Heart right ventricle (tissue), 16 donors: ENCODE data around the gene PPIF. TPM values are rescaled to one million over a fixed set of nuclear protein-coding genes. Genes with fewer than 3 reads are reported as not detected.

Experiments used
- ATAC-seq, 8 donors: fragments of 200-7000 bp; cut with Tn5 transposase; one replicate each; pipeline ENCODE4 v1.9.1; 2020; ENCODE audit warnings: mild to moderate bottlenecking in 8 of 8, moderate library complexity in 8 of 8, moderate number of reproducible peaks in 1 of 8
- DNase-seq, 2 donors: peaks; one replicate each; pipeline ENCODE4 v3.0.0-alpha.2; 2020
- H3K27ac ChIP-seq, 10 donors: fragments of 200-600 bp; sonication (generic) in 2 of 10; one replicate each; pipeline versions ENCODE4 v1.5.0 to v1.8.0; 2020 to 2022; ENCODE audit warnings: mild to moderate bottlenecking in 3 of 10
- H3K27me3 ChIP-seq, 7 donors: fragments of 200-600 bp; one replicate each; pipeline ENCODE4 v1.8.0; 2021 to 2022; ENCODE audit warnings: mild to moderate bottlenecking in 2 of 7
- H3K36me3 ChIP-seq, 9 donors: fragments of 200-600 bp; sonication (generic) in 1 of 9; one replicate each; pipeline versions ENCODE4 v1.5.0 to v1.8.0; 2020 to 2022; ENCODE audit warnings: mild to moderate bottlenecking in 2 of 9
- H3K4me1 ChIP-seq, 9 donors: fragments of 200-600 bp; sonication (generic) in 1 of 9; one replicate each; pipeline versions ENCODE4 v1.5.0 to v1.8.0; 2020 to 2022; ENCODE audit warnings: mild to moderate bottlenecking in 4 of 9
- H3K4me3 ChIP-seq, 10 donors: fragments of 200-600 bp; sonication (generic) in 2 of 10; one replicate each; pipeline versions ENCODE4 v1.5.0 to v1.8.0; 2020 to 2022; ENCODE audit warnings: mild to moderate bottlenecking in 7 of 10, moderate library complexity in 2 of 10
- H3K9me3 ChIP-seq, 11 donors: fragments of 200-600 bp in 10 of 11; sonication (generic) in 2 of 11; one replicate each; pipeline versions ENCODE4 v1.5.0 to v1.8.0; 2013 to 2022; ENCODE audit warnings: mild to moderate bottlenecking in 2 of 11, control low read depth in 1 of 11, moderate library complexity in 1 of 11
- CTCF ChIP-seq, 9 donors: fragments of 200-600 bp; sonication (generic) in 2 of 9; IDR thresholded peaks; one replicate each; pipeline versions ENCODE4 v1.5.0 to v1.8.0; 2021 to 2022; ENCODE audit warnings: antibody characterized with exemption in 9 of 9, mild to moderate bottlenecking in 5 of 9, moderate library complexity in 1 of 9
- WGBS, 2 donors: extraction: QIAGEN DNeasy Blood & Tissue Kit; methylation state at CpG; one replicate each; pipeline ENCODE4 v1.1.7; 2013; ENCODE audit warnings: inconsistent platforms in 1 of 2; 5-methylcytosine and 5-hydroxymethylcytosine counted together
- intact Hi-C, 10 donors: fragments of 100-400 bp; cut with DNase I; formaldehyde crosslinking; loops; one replicate each; pipeline versions ENCODE4 v1.11.1 to v1.14.2; 2022
- polyA plus RNA-seq, 2 donors: library from polyadenylated mRNA; stranded (reverse); fragments of 200-250 nt; gene quantifications; one replicate each; pipeline ENCODE4 v1.2.3, GENCODE V29; 2013
- total RNA-seq, 10 donors: library from RNA; stranded (reverse); fragmentation: NEBNext Ultra II Directional in 3 of 10; extraction: Animal tissue kit (Norgen Biotek cat#: 25700) in 3 of 10; gene quantifications; one replicate each; pipeline versions ENCODE4 v1.2.1 to v1.2.4, GENCODE V29; 2021 to 2023
- donor health status: Arrhythmogenic right ventricular cardiomyopathy.
- donor health status: ischemic (EF 13 %, LVEDD 7.1; RV severe dilation, severe dysfunction).
- donor health status: healthy with polysubstance abuse.
- donor health status: DM: no; HTN: yes; CAD: no.
- donor health status: DM: no; HTN: no; CAD: no.
- donor health status: ischemic (EF 25% LVEDD 6.9; RV normal size, moderate dysfunction).
- donor health status: ischemic (EF 25% LVEDD 5.7; RV mildly dilated, moderate dysfunction).
- donor health status: healthy.
- donor health status: DM: yes; HTN: yes; CAD: no.
- donor health status: Ischemic cardiomyopathy.
- donor health status: ischemic (EF 35%, LVEDD 5.7; RV mildly dilated, moderate dysfunction).
- donor health status: nonischemic (EF 11% LVEDD 7.7; RV severe dilation, severe dysfunction).
- donor health status: DM: yes; HTN: yes; CAD: no.
- donor health status: PGD.
- donor health status: ischemic (EF 29% LVEDD 5.4; RV normal size, mild dysfunction).
- donor health status: nonischemic (EF 23%, LVEDD 6.1; RV moderate dilation, normal function).

PPIF gene
- total and polyA plus RNA-seq, 12 donors = 44.3 to 205 (median 146) TPM

GRCh38 chr10:79354615-79355014, 7.3 kb downstream of the PPIF start:
- ATAC-seq (no peak), DNase-seq (no peak)
- peaks cover 0 to 55% (median 1%) of the 10 kb centered on the region in 9 donors for H3K4me1 ChIP-seq
- no peaks in the 10 kb centered on the region for H3K27me3 ChIP-seq
- H3K36me3 ChIP-seq = peaks cover 0 to 80% (median 51%) of the 10 kb centered on the region in 9 donors
- no peak for TF ChIP-seq CTCF (IDR thresholded peaks at IDR 0.05)
- intact Hi-C loops = no loop called here
- H3K27ac ChIP-seq = no peak overlapping the region
- 92% methylated on average over 6 of the region's 6 CpGs for WGBS, 2 donors
- no peak overlapping the region for H3K4me3 ChIP-seq
- no peaks in the 10 kb centered on the region for H3K9me3 ChIP-seq

- intact Hi-C loops = no loop called here
- no peak for TF ChIP-seq CTCF (IDR thresholded peaks at IDR 0.05)
- DNase-seq (no peak), ATAC-seq (no peak)
- Histone ChIP-seq H3K36me3 (peaks cover 0 to 71% (median 44%) of the 10 kb centered on the region in 9 donors), H3K27me3 (no peaks in the 10 kb centered on the region), H3K4me3 (no peak overlapping the region), H3K4me1 (peaks cover 0 to 46% (median 0%) of the 10 kb centered on the region in 9 donors), H3K9me3 (no peaks in the 10 kb centered on the region), H3K27ac (peak overlapping the region in 1 of 10 donors; percentile 27)
- 89% methylated on average over 6 of the region's 6 CpGs for WGBS, 2 donors
Observed at GRCh38 chr10:79355420-79356017, 8.2 kb downstream of the PPIF start.

- Histone ChIP-seq H3K27ac (peak overlapping the region in 1 of 10 donors; percentile 27), H3K27me3 (no peaks in the 10 kb centered on the region), H3K4me1 (peaks cover 0 to 41% (median 0%) of the 10 kb centered on the region in 9 donors), H3K9me3 (no peaks in the 10 kb centered on the region), H3K4me3 (no peak overlapping the region), H3K36me3 (peaks cover 0 to 65% (median 39%) of the 10 kb centered on the region in 9 donors)
- TF ChIP-seq CTCF (IDR thresholded peaks at IDR 0.05) = no peak
- DNase-seq (no peak), ATAC-seq (peak in 1 of 8 donors; percentile 30)
- WGBS, 2 donors = 90 to 93% methylated on average over 5 of the region's 5 CpGs
- intact Hi-C loops = no loop called here
Observed at GRCh38 chr10:79356104-79356503, 8.8 kb downstream of the PPIF start.

GRCh38 chr10:79357180-79357579, 9.9 kb downstream of the PPIF start:
- 95 to 96% methylated on average over 9 of the region's 9 CpGs for WGBS, 2 donors
- intact Hi-C loops = no loop called here
- Histone ChIP-seq H3K27me3 (no peaks in the 10 kb centered on the region), H3K36me3 (peaks cover 0 to 54% (median 29%) of the 10 kb centered on the region in 9 donors), H3K4me1 (peaks cover 0 to 33% (median 0%) of the 10 kb centered on the region in 9 donors), H3K9me3 (no peaks in the 10 kb centered on the region), H3K27ac (no peak overlapping the region), H3K4me3 (no peak overlapping the region)
- TF ChIP-seq CTCF (IDR thresholded peaks at IDR 0.05) = no peak
- no peak for DNase-seq
- ATAC-seq = no peak
